Testis (tissue), 3 donors: Measurements from ENCODE around the gene MGAT5. TPM values are rescaled to one million over a fixed set of nuclear protein-coding genes. Genes with fewer than 3 reads are reported as not detected.

Source experiments
- DNase-seq: peaks from one replicate; pipeline ENCODE4 v3.0.0-alpha.2; 2019
- H3K27ac ChIP-seq, 2 donors: fragments of 200-600 bp; sonication (generic); one replicate each; pipeline ENCODE4 v1.5.1; 2019
- H3K27me3 ChIP-seq: fragments of 200-600 bp; sonication (generic); one replicate; pipeline ENCODE4 v1.5.1; 2019
- H3K36me3 ChIP-seq: fragments of 200-600 bp; sonication (generic); one replicate; pipeline ENCODE4 v1.5.1; 2017; ENCODE audit warnings: low read depth; ENCODE audit errors: missing control alignments
- H3K4me1 ChIP-seq: fragments of 200-600 bp; sonication (generic); one replicate; pipeline ENCODE4 v1.5.1; 2019
- H3K4me3 ChIP-seq, 2 donors: fragments of 200-600 bp; sonication (generic); one replicate each; pipeline ENCODE4 v1.5.1; 2017 to 2019
- H3K9me3 ChIP-seq: fragments of 200-600 bp; sonication (generic); one replicate; pipeline ENCODE4 v1.5.1; 2017
- POLR2A ChIP-seq: fragments of 450-650 bp; IDR thresholded peaks from one replicate; pipeline ENCODE4 v1.6.1; 2017; ENCODE audit warnings: antibody characterized with exemption, mild to moderate bottlenecking, moderate library complexity
- WGBS, 2 donors: methylation state at CpG; one replicate each; pipeline ENCODE4 v1.1.5; 2018; 5-methylcytosine and 5-hydroxymethylcytosine counted together
- intact Hi-C: fragments of 100-400 bp; cut with DNase I; formaldehyde crosslinking; loops from one replicate; pipeline ENCODE4 v1.15.1; 2023; ENCODE audit warnings: low total_unique reads
- polyA plus RNA-seq: library from polyadenylated mRNA; stranded (reverse); fragments of 350-450 nt; fragmentation: Illumina TruSeq; extraction: RNeasy Lipid Tissue Mini Kit (QIAGEN cat#74804); gene quantifications from one replicate; pipeline ENCODE4 v1.2.3, GENCODE V29; 2014; ENCODE audit warnings: low read depth, low replicate concordance; ENCODE audit not compliant: insufficient read depth
- total RNA-seq, 2 donors: library from RNA; depleted of rRNA; stranded (reverse); fragments of >200 nt; gene quantifications; one replicate each; pipeline ENCODE4 v1.2.3, GENCODE V29; 2016
- TF ChIP-seq, protein P1 (sequence below), 3 experiments: fragments of 450-650 bp in 2 of 3; fragments of 200-600 bp in 1 of 3; sonication (generic) in 1 of 3; IDR thresholded peaks; one replicate each; pipeline ENCODE4 v1.5.1; 2016 to 2019; ENCODE audit warnings: antibody characterized with exemption in 3 of 3, mild to moderate bottlenecking in 2 of 3, moderate library complexity in 1 of 3

Gene MGAT5
- total and polyA plus RNA-seq, 3 donors from 2014 or later = 31.6 to 73.8 (median 64.5) TPM

DNA sequence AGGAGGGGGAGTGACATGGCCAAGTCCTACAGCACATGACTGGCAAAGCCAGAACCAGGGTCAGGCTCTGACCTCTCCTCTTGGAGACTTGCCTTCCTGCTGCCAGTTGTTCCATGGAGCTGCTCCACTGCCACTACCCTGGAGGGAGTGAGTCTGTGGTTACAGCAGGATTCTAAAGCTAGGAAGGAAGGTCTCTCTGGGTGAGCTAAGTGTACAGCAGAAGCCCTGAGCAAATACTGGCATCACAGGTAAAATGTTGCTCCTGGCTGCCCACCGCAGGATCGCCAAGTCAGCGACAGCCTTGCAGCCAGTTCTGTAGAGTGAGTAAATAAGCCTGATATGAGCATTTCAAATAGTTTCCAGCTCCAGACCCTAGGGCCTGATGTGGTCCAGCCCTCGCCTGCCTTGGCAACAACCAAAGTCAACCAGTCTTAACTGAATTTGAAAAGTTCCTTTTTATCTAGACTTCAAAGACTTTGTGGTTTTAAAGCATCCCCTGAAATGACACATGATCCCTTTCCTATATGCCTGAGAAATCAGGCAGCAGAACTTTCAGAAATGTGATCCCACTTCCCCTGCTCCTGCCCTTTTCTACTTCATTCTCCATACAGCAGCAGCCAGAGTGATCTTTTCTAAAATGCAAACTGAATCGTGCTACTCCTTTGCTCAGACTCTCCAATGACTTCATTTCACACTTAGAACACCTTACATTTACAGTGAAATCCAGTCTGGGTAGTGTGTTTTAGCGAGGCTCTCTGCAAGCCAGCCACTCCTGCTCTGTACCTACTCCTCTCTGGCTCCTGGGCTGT is 114.3 kb downstream of the MGAT5 start:
- Histone ChIP-seq H3K36me3 (no peaks in the 10 kb centered on the region), H3K27me3 (no peaks in the 10 kb centered on the region), H3K4me3 (no peak overlapping the region), H3K27ac (no peak overlapping the region), H3K4me1 (peaks cover 6% of the 10 kb centered on the region), H3K9me3 (no peaks in the 10 kb centered on the region)
- intact Hi-C loops = no loop called here
- TF ChIP-seq, protein P1, sequence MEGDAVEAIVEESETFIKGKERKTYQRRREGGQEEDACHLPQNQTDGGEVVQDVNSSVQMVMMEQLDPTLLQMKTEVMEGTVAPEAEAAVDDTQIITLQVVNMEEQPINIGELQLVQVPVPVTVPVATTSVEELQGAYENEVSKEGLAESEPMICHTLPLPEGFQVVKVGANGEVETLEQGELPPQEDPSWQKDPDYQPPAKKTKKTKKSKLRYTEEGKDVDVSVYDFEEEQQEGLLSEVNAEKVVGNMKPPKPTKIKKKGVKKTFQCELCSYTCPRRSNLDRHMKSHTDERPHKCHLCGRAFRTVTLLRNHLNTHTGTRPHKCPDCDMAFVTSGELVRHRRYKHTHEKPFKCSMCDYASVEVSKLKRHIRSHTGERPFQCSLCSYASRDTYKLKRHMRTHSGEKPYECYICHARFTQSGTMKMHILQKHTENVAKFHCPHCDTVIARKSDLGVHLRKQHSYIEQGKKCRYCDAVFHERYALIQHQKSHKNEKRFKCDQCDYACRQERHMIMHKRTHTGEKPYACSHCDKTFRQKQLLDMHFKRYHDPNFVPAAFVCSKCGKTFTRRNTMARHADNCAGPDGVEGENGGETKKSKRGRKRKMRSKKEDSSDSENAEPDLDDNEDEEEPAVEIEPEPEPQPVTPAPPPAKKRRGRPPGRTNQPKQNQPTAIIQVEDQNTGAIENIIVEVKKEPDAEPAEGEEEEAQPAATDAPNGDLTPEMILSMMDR (IDR thresholded peaks at IDR 0.05) = no peak
- no peak for TF ChIP-seq POLR2A
- no peak for DNase-seq
- 67 to 83% methylated on average over 3 to 6 of the region's 6 CpGs for WGBS, 2 donors

GRCh38 chr2:134369220-134369902 is 115.5 kb downstream of the MGAT5 start:
- DNase-seq = no peak
- TF ChIP-seq, protein P1 (IDR thresholded peaks at IDR 0.05) = no peak
- no peak for TF ChIP-seq POLR2A
- no peaks in the 10 kb centered on the region for H3K36me3 ChIP-seq
- no peak overlapping the region for H3K4me3 ChIP-seq
- no peaks in the 10 kb centered on the region for H3K9me3 ChIP-seq
- H3K4me1 ChIP-seq = peaks cover 7% of the 10 kb centered on the region
- intact Hi-C loops = no loop called here
- H3K27ac ChIP-seq = no peak overlapping the region
- H3K27me3 ChIP-seq = no peaks in the 10 kb centered on the region
- 97 to 100% methylated on average over 1 of the region's 1 CpG for WGBS, 2 donors

DNA sequence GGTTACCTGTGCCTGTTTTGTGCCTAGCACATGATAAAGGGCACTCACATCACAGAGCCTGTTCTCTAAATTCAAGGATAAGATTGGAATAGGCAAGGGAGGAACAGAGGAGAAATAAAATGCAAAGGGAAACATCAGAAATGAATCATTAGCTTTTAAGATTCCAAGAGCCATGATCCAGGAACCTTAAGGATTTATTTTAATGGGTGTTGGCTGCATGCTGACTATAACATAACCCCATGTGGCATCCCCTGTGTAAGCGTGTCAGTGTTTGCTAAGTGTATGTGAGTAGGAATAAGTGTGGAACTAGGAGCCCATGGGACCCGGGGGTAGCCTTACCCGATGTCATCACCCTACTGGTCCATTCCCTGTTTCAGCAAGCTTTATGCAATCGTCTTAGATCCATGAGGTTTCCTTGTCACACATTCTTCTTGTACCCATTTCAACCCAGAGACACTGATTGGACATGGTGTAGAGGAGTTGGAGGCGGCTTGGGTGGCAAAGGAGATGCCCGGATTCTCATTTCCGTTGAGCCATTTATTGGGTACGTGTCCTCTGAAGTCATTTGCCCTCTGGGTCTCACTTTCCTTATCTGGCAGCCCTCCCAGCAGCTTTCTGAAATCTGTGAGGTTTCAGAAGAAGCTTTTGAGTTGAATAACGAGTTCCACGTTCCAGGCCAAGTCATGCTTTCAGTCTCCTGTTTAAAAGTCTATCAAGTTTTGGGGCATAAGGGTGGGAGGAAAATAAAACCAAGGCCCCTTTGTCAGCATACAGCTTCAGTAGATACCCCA is 117.0 kb downstream of the MGAT5 start:
- no peaks in the 10 kb centered on the region for H3K36me3 ChIP-seq
- peaks cover 7% of the 10 kb centered on the region for H3K4me1 ChIP-seq
- DNase-seq = no peak
- TF ChIP-seq, protein P1 (IDR thresholded peaks at IDR 0.05) = no peak
- TF ChIP-seq POLR2A = no peak
- WGBS, 2 donors = 84 to 90% methylated on average over 10 of the region's 10 CpGs
- no peak overlapping the region for H3K27ac ChIP-seq
- intact Hi-C loops = no loop called here
- H3K4me3 ChIP-seq = no peak overlapping the region
- H3K27me3 ChIP-seq = no peaks in the 10 kb centered on the region
- H3K9me3 ChIP-seq = no peaks in the 10 kb centered on the region

- no peaks in the 10 kb centered on the region for H3K36me3 ChIP-seq
- WGBS, 2 donors = 81 to 96% methylated on average over 5 of the region's 5 CpGs
- intact Hi-C loops = no loop called here
- H3K27me3 ChIP-seq = no peaks in the 10 kb centered on the region
- TF ChIP-seq, protein P1 (IDR thresholded peaks at IDR 0.05) = no peak
- TF ChIP-seq POLR2A = no peak
- H3K4me3 ChIP-seq = no peak overlapping the region
- H3K4me1 ChIP-seq = peaks cover 7% of the 10 kb centered on the region
- H3K9me3 ChIP-seq = no peaks in the 10 kb centered on the region
- DNase-seq = no peak
- no peak overlapping the region for H3K27ac ChIP-seq
Observed at GRCh38 chr2:134372141-134372540, 118.3 kb downstream of the MGAT5 start.
